B cell (primary cell): ENCODE data around the gene PKD2L2. TPM values are rescaled to one million over a fixed set of nuclear protein-coding genes. Genes with fewer than 3 reads are reported as not detected.
A peak's percentile ranks its signal among the peaks of the same experiment; 100 is the strongest.

Source experiments
- ATAC-seq: fragments of 200-7000 bp; cut with Tn5 transposase; one replicate; pipeline ENCODE4 v1.10.0; 2021; ENCODE audit warnings: low read depth, mild to moderate bottlenecking, moderate number of reproducible peaks, moderate library complexity
- CTCF ChIA-PET: fragments of 350-600 bp; sonication (Branson Sonifier 250); formaldehyde crosslinking; loops from one replicate; lab custom pipeline; 2021; ENCODE audit warnings: antibody characterized with exemption, inconsistent platforms; lab: Charles Lee
- POLR2A ChIA-PET: fragments of 350-600 bp; sonication (Branson Sonifier 250); formaldehyde crosslinking; loops from one replicate; lab custom pipeline; 2021; ENCODE audit warnings: antibody characterized with exemption; lab: Charles Lee
- DNase-seq: peaks from one replicate; pipeline ENCODE4 v3.0.0; 2013
- H2AFZ ChIP-seq: 2 replicates; pipeline ENCODE4 v1.6.1; 2012; ENCODE audit warnings: mild to moderate bottlenecking, low read depth, low read length; ENCODE audit not compliant: insufficient read depth, poor library complexity, severe bottlenecking
- H3K27ac ChIP-seq, 2 donors: 1 replicate in 1 of 2; 2 replicates in 1 of 2; pipeline ENCODE4 v1.5.1; 2012 to 2013; ENCODE audit warnings: low read length in 2 of 2, mild to moderate bottlenecking in 2 of 2, moderate library complexity in 1 of 2
- H3K27me3 ChIP-seq, 4 experiments: fragments of 200-600 bp in 1 of 4; sonication (generic) in 1 of 4; replicated peaks in 1 of 4; 1 replicate in 2 of 4; 2 replicates in 2 of 4; pipeline versions ENCODE4 v1.6.1 to v1.7.0; 2013 to 2016; ENCODE audit warnings: low read length in 3 of 4, mild to moderate bottlenecking in 2 of 4, mixed read lengths in 1 of 4, moderate library complexity in 1 of 4; ENCODE audit not compliant: insufficient read depth in 4 of 4, control insufficient read depth in 3 of 4; ENCODE audit errors: control extremely low read depth in 1 of 4
- H3K36me3 ChIP-seq, 2 experiments: replicated peaks in 1 of 2; 1 replicate in 1 of 2; 2 replicates in 1 of 2; pipeline versions ENCODE4 v1.6.1 to v1.7.1; 2013; ENCODE audit warnings: low read length in 1 of 2; ENCODE audit not compliant: insufficient read depth in 2 of 2, control insufficient read depth in 1 of 2; ENCODE audit errors: control extremely low read depth in 1 of 2, extremely low read depth in 1 of 2
- H3K4me1 ChIP-seq, 2 donors: fragments of 200-600 bp in 1 of 2; sonication (generic) in 1 of 2; 1 replicate in 1 of 2; 2 replicates in 1 of 2; pipeline versions ENCODE4 v1.5.1 to v1.6.1; 2013 to 2017; ENCODE audit warnings: low read length in 2 of 2; ENCODE audit not compliant: control insufficient read depth in 2 of 2, insufficient read depth in 2 of 2
- H3K4me2 ChIP-seq: replicated peaks from 2 replicates; pipeline ENCODE3; 2012; ENCODE audit warnings: mild to moderate bottlenecking, low read depth, low read length; ENCODE audit not compliant: poor library complexity, severe bottlenecking
- H3K4me3 ChIP-seq, 5 experiments: fragments of 200-600 bp in 1 of 5; sonication (generic) in 1 of 5; 1 replicate in 3 of 5; 2 replicates in 2 of 5; pipeline versions ENCODE4 v1.5.1 to v1.7.0; 2011 to 2016; ENCODE audit warnings: low read length in 4 of 5, mild to moderate bottlenecking in 4 of 5, low read depth in 2 of 5, control low read depth in 1 of 5, moderate library complexity in 1 of 5; ENCODE audit not compliant: insufficient read depth in 1 of 5; ENCODE audit errors: control extremely low read depth in 1 of 5, extremely low read depth in 1 of 5
- H3K79me2 ChIP-seq: fragments of 200-600 bp; sonication (generic); one replicate; pipeline ENCODE4 v1.6.0; 2016; ENCODE audit warnings: low read length; ENCODE audit not compliant: control insufficient read depth, insufficient read depth
- H3K9ac ChIP-seq: fragments of 200-600 bp; sonication (generic); 2 replicates; pipeline ENCODE4 v1.6.1; 2017; ENCODE audit warnings: mild to moderate bottlenecking, low read length, moderate library complexity
- H3K9me3 ChIP-seq, 3 donors: one replicate each; pipeline versions ENCODE4 v1.6.1 to v1.7.1; 2013; ENCODE audit warnings: low read length in 2 of 3; ENCODE audit not compliant: control insufficient read depth in 2 of 3, insufficient read depth in 1 of 3; ENCODE audit errors: control extremely low read depth in 1 of 3
- H4K20me1 ChIP-seq: 2 replicates; pipeline ENCODE4 v1.6.0; 2012; ENCODE audit warnings: mild to moderate bottlenecking, low read length; ENCODE audit not compliant: insufficient read depth, control insufficient read depth, poor library complexity, severe bottlenecking
- H3K27ac Mint-ChIP-seq: one replicate; pipeline ENCODE4 v1.8.0; 2021; ENCODE audit warnings: mixed read lengths
- H3K27me3 Mint-ChIP-seq: one replicate; pipeline ENCODE4 v1.8.0; 2021; ENCODE audit warnings: mixed read lengths
- H3K4me1 Mint-ChIP-seq: one replicate; pipeline ENCODE4 v1.8.0; 2021; ENCODE audit warnings: mixed read lengths
- H3K4me3 Mint-ChIP-seq: one replicate; pipeline ENCODE4 v1.8.0; 2021; ENCODE audit warnings: mixed read lengths
- H3K9me3 Mint-ChIP-seq: one replicate; pipeline ENCODE4 v1.8.0; 2022; ENCODE audit warnings: mixed read lengths; ENCODE audit not compliant: insufficient read depth
- EZH2 ChIP-seq: IDR thresholded peaks from 2 replicates; pipeline ENCODE4 v1.6.1; 2012; ENCODE audit warnings: borderline replicate concordance, low read depth, mild to moderate bottlenecking, moderate library complexity, low read length; ENCODE audit not compliant: insufficient read depth, poor library complexity, severe bottlenecking
- WGBS: methylation state at CpG from one replicate; pipeline ENCODE4 v1.1.5; 2013; ENCODE audit warnings: missing lambda C conversion rate; ENCODE audit not compliant: insufficient coverage; 5-methylcytosine and 5-hydroxymethylcytosine counted together
- intact Hi-C: fragments of 100-400 bp; cut with micrococcal nuclease; formaldehyde crosslinking; loops from one replicate; pipeline ENCODE4 v1.10.0; 2022
- polyA plus RNA-seq: library from polyadenylated mRNA; depleted of rRNA; stranded (reverse); fragments of >200 nt; gene quantifications from 2 replicates; pipeline ENCODE4 v1.2.3, GENCODE V29; 2012
- total RNA-seq, 2 donors: library from RNA; stranded (reverse); fragments of 120-200 nt in 1 of 2; gene quantifications; 1 replicate in 1 of 2; 2 replicates in 1 of 2; pipeline versions ENCODE4 v1.2.3 to v1.2.4, GENCODE V29; 2013 to 2022
- TF ChIP-seq, protein P1 (sequence below): fragments of 200-600 bp; IDR thresholded peaks from one replicate; pipeline ENCODE4 v1.8.0; 2022; ENCODE audit warnings: antibody characterized with exemption, mild to moderate bottlenecking

The PKD2L2 gene
- total and polyA plus RNA-seq, 2 donors (not counting 1 experiment from before 2014, with no cell fraction given) = 0.12 to 0.37 TPM

DNA sequence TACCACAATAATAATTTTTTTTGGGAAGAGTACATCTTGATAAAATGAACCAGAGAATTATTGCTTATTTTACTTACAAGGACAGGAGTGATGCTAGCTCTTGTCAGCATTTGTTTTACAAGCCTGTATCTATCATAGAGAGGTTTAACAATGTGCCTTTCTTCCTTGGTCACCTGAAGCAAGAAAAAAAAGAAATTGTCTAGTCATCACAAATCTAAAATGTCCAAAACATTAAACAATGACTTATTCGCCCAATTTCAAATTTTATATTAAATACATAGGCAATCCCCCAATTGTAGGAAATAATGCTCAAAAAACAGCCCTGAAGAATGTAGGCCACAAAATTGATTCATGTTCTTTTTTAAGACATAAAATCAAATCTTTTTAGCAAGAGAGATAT is 56.6 kb downstream of the PKD2L2 start:
- TF ChIP-seq, protein P1, sequence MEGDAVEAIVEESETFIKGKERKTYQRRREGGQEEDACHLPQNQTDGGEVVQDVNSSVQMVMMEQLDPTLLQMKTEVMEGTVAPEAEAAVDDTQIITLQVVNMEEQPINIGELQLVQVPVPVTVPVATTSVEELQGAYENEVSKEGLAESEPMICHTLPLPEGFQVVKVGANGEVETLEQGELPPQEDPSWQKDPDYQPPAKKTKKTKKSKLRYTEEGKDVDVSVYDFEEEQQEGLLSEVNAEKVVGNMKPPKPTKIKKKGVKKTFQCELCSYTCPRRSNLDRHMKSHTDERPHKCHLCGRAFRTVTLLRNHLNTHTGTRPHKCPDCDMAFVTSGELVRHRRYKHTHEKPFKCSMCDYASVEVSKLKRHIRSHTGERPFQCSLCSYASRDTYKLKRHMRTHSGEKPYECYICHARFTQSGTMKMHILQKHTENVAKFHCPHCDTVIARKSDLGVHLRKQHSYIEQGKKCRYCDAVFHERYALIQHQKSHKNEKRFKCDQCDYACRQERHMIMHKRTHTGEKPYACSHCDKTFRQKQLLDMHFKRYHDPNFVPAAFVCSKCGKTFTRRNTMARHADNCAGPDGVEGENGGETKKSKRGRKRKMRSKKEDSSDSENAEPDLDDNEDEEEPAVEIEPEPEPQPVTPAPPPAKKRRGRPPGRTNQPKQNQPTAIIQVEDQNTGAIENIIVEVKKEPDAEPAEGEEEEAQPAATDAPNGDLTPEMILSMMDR = no peak
- TF ChIP-seq EZH2 = no peak
- H3K36me3 ChIP-seq = peaks cover 16 to 89% of the 10 kb centered on the region in 2 experiments
- H3K4me3 ChIP-seq = no peak overlapping the region
- H3K79me2 ChIP-seq = no peaks in the 10 kb centered on the region
- no peak overlapping the region for H3K27ac ChIP-seq
- ChIA-PET POLR2A (no interaction called here), CTCF (no interaction called here)
- DNase-seq (no peak), ATAC-seq (no peak)
- no peaks in the 10 kb centered on the region for H3K4me1 Mint-ChIP-seq
- intact Hi-C loops = no loop called here
- no peak overlapping the region for H3K9ac ChIP-seq
- H3K27me3 Mint-ChIP-seq = no peaks in the 10 kb centered on the region
- no peaks in the 10 kb centered on the region for H4K20me1 ChIP-seq
- no peak overlapping the region for H2AFZ ChIP-seq
- H3K4me2 ChIP-seq = no peak overlapping the region
- no CpG with 5 or more reads among the region's 1 CpG for WGBS
- H3K27me3 ChIP-seq = no peaks in the 10 kb centered on the region
- H3K9me3 Mint-ChIP-seq = no peaks in the 10 kb centered on the region
- H3K4me1 ChIP-seq = no peaks in the 10 kb centered on the region
- H3K4me3 Mint-ChIP-seq = no peak overlapping the region
- no peaks in the 10 kb centered on the region for H3K9me3 ChIP-seq
- no peak overlapping the region for H3K27ac Mint-ChIP-seq

DNA sequence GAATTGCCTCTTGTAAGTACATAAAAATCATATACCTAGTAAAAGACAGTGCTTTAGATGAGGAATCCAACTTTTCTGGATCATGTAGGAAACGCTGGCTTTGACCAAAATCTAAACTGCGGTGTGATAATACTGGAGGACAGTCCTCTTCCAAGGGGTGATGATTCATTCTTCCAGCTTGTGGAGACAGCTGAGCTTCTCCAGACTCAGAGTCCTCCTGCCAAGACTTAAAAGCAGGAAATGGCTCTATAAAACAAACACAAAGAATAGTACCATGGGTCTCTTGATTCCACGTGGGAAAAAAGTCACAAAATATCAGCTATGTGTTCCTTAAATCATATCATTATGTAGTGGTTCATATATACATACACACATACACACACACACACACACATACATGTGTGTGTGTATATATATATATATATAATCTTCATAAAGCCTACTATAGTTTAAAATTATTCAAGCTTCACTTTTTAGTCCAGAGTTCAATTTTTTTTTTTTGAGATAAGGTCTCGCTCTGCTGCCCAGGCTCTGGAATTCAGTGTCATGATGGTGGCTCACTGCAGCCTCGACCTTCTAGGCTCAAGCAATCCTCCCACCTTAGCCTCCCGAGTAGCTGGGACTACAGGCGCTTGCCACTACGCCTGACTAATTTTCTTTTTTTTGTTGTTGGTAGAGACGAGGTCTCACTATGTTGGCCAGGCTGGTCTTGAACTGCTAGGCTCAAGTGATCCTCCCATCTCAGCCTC is 65.0 kb downstream of the PKD2L2 start:
- Histone ChIP-seq H4K20me1 (no peaks in the 10 kb centered on the region), H3K9ac (no peak overlapping the region), H3K9me3 (no peaks in the 10 kb centered on the region), H3K27me3 (no peaks in the 10 kb centered on the region), H3K36me3 (peaks cover 7 to 89% of the 10 kb centered on the region in 2 experiments), H3K4me1 (no peaks in the 10 kb centered on the region), H3K4me3 (no peak overlapping the region), H2AFZ (no peak overlapping the region), H3K27ac (no peak overlapping the region), H3K4me2 (no peak overlapping the region), H3K79me2 (no peaks in the 10 kb centered on the region)
- POLR2A ChIA-PET = no interaction called here
- no peak for TF ChIP-seq EZH2
- TF ChIP-seq, protein P1 = no peak
- CTCF ChIA-PET = interaction anchor here (0.9 to 1.8 kb wide), 4 partner anchors 8 to 175 kb away, joined by 3 to 11 read pairs (median 4); no protein-coding TSS in a partner anchor
- Mint-ChIP-seq H3K27ac (peak overlapping the region; percentile 20), H3K4me1 (no peaks in the 10 kb centered on the region), H3K4me3 (no peak overlapping the region), H3K27me3 (no peaks in the 10 kb centered on the region), H3K9me3 (no peaks in the 10 kb centered on the region)
- DNase-seq (no peak), ATAC-seq (no peak)
- 94% methylated on average over 2 of the region's 9 CpGs for WGBS
- intact Hi-C loops = no loop called here
